Thyroid gland (tissue), 4 donors: Measurements from ENCODE around the gene PPP1R36.

ENCODE experiments used
- POLR2A ChIP-seq, 2 donors: fragments of 450-650 bp; IDR thresholded peaks; one replicate each; pipeline ENCODE4 v1.6.1; 2017; ENCODE audit warnings: antibody characterized with exemption in 2 of 2, mild to moderate bottlenecking in 2 of 2, moderate library complexity in 1 of 2
- TF ChIP-seq, protein P1 (sequence below), 6 experiments: fragments of 200-600 bp in 3 of 6; fragments of 450-650 bp in 3 of 6; sonication (generic) in 3 of 6; IDR thresholded peaks; one replicate each; pipeline ENCODE4 v1.5.1; 2016 to 2019; ENCODE audit warnings: antibody characterized with exemption in 6 of 6, mild to moderate bottlenecking in 2 of 6, inconsistent platforms in 1 of 6, moderate library complexity in 1 of 6

DNA sequence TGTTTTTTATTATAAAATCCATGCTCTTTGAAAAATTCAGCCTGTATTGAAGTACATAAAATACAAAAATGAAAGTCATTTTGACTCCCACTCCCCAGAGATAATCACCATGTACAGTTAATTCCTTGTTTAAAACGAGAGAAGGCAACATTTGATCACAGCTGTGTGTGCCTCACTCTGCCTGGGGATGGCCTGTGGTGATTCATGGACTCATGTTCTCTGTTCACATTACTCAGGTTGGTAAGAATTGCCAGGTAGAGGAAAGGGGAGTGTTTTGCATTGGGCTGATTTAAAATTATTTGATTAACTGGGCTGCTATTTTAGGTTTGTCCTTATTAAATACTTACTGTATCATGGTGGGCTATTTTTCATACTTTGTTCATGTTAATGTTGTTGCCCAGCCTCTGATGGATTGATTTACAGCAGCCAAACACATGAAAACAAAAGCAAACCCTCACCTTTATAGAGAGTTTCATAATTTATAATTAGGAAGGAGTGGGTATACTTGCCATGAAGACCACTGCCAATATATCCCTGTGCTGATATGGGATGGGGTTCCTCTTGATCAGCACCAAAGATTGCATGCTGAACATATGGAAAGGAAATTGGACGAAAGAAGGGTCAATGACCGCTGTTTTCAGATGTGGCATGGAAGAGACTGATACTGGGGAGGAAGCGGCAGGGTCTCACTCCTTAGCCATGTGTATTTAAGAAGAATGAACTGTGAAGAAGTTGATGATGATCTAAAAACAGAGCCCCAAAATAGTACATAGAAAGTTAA, 42.2 kb upstream of the PPP1R36 start:
- TF ChIP-seq, protein P1, sequence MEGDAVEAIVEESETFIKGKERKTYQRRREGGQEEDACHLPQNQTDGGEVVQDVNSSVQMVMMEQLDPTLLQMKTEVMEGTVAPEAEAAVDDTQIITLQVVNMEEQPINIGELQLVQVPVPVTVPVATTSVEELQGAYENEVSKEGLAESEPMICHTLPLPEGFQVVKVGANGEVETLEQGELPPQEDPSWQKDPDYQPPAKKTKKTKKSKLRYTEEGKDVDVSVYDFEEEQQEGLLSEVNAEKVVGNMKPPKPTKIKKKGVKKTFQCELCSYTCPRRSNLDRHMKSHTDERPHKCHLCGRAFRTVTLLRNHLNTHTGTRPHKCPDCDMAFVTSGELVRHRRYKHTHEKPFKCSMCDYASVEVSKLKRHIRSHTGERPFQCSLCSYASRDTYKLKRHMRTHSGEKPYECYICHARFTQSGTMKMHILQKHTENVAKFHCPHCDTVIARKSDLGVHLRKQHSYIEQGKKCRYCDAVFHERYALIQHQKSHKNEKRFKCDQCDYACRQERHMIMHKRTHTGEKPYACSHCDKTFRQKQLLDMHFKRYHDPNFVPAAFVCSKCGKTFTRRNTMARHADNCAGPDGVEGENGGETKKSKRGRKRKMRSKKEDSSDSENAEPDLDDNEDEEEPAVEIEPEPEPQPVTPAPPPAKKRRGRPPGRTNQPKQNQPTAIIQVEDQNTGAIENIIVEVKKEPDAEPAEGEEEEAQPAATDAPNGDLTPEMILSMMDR (IDR thresholded peaks at IDR 0.05), result no peak
- TF ChIP-seq POLR2A (IDR thresholded peaks at IDR 0.05), result no peak
